Measurements from ENCODE around the gene HDAC4. TPM values are rescaled to one million over a fixed set of nuclear protein-coding genes. Genes with fewer than 3 reads are reported as not detected.

Gene HDAC4
- total and polyA plus RNA-seq, 2 of the 8 experiments (the other 6 are each of a cell fraction or from before 2014, with no cell fraction given) = 15.4 to 31.5 TPM

DNA sequence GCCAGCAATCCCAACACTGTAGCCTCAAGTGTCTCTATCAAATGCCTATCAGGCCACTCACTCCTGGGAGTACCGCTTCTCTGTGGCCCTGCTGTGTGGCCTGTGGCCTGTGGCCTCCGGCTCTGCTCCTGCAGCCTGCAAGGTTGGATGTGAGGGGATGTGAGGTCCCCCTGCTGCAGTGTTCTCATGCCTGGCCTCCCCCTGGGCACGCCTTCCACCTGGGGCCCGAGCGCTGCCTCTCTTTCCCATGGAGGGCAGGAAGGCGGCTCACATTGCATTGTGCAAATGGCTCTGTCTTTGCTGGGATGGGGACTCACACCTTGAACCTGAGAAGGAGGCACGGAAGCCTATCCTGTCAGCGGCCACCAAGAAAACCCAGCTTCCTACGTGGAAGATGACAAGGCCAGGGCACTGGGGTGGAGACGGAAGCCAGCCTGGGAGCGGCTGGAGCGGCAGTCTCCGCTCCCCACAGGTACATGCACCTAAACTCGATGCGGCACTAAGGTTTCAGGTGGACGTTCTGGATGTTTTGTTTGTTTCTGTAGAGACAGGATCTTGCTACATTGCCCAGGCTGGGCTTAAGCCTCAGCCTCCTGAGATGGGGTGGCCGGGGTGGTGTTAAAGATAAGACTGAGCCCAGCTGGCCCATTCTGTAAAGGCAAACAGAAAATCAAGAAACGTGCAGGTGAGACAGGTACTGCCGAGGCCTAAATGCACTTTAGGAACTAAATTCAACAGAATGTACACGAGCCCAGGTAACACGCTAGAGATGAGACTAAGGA lies 140.1 kb downstream of the HDAC4 start:
- no peak overlapping the region; the same call in 1 of the 2 replicates for H3K18ac ChIP-seq (ENCODE audit: extremely low read depth, low read length)
- CTCF ChIA-PET (ENCODE audit: partially characterized antibody) = interaction anchor here (1.4 kb wide), 1 partner anchor 11 kb away, joined by 3 read pairs; no protein-coding TSS in a partner anchor
- TF ChIP-seq JUND (IDR thresholded peaks at IDR 0.05; ENCODE audit: low read length) (no peak), RBBP5 (IDR thresholded peaks at IDR 0.05; ENCODE audit: borderline replicate concordance, low read depth, low read length) (no peak), GABPA (IDR thresholded peaks at IDR 0.05; ENCODE audit: borderline replicate concordance, insufficient read depth, low read length) (no peak), YY1 (IDR thresholded peaks at IDR 0.05; ENCODE audit: low read depth, low read length) (no peak), POLR2A (IDR thresholded peaks at IDR 0.05; ENCODE audit: control extremely low read depth in 1 of 2, low read depth in 2 of 2, low read length in 2 of 2) (no peak), RFX5 (IDR thresholded peaks at IDR 0.05; ENCODE audit: borderline replicate concordance, low read depth, low read length) (no peak), CREB1 (IDR thresholded peaks at IDR 0.05) (no peak), TAF1 (IDR thresholded peaks at IDR 0.05; ENCODE audit: low read depth, low read length) (no peak)
- TF ChIP-seq, protein P1, sequence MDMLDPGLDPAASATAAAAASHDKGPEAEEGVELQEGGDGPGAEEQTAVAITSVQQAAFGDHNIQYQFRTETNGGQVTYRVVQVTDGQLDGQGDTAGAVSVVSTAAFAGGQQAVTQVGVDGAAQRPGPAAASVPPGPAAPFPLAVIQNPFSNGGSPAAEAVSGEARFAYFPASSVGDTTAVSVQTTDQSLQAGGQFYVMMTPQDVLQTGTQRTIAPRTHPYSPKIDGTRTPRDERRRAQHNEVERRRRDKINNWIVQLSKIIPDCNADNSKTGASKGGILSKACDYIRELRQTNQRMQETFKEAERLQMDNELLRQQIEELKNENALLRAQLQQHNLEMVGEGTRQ (IDR thresholded peaks at IDR 0.05; ENCODE audit: low read length) = no peak
- TF ChIP-seq, protein P2, sequence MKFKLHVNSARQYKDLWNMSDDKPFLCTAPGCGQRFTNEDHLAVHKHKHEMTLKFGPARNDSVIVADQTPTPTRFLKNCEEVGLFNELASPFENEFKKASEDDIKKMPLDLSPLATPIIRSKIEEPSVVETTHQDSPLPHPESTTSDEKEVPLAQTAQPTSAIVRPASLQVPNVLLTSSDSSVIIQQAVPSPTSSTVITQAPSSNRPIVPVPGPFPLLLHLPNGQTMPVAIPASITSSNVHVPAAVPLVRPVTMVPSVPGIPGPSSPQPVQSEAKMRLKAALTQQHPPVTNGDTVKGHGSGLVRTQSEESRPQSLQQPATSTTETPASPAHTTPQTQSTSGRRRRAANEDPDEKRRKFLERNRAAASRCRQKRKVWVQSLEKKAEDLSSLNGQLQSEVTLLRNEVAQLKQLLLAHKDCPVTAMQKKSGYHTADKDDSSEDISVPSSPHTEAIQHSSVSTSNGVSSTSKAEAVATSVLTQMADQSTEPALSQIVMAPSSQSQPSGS (IDR thresholded peaks at IDR 0.05; ENCODE audit: low read length) = no peak

More for the DNA sequence above, 140.1 kb downstream of the HDAC4 start:
- H2BK20ac ChIP-seq (ENCODE audit: low read length) = no peak overlapping the region
- H3K27ac ChIP-seq (ENCODE audit: low read depth, low read length) = no peak overlapping the region
- no peak overlapping the region for H3K14ac ChIP-seq (ENCODE audit: insufficient read length)
- no peak for DNase-seq (ENCODE audit: low read depth in 1 of 2, low spot score in 2 of 2)
- no peaks in the 10 kb centered on the region for H3K23me2 ChIP-seq (ENCODE audit: low read depth, low read length)
- H4K91ac ChIP-seq (replicated peaks; ENCODE audit: insufficient read length, low read length) = no peak overlapping the region
- H3K23ac ChIP-seq (ENCODE audit: insufficient read length) = no peak overlapping the region
- H2BK5ac ChIP-seq (ENCODE audit: low read depth, low read length) = no peak overlapping the region
- no peaks in the 10 kb centered on the region for H3K36me3 ChIP-seq (ENCODE audit: control insufficient read depth in 2 of 4, insufficient read depth in 4 of 4, low read length in 3 of 4)
- H3K9me3 ChIP-seq (ENCODE audit: insufficient read depth in 2 of 2, low read depth in 1 of 2, low read length in 1 of 2) = 0 out of 4 replicates have a peak, but pooled peaks cover 0 to 7% of the 10 kb centered on the region in 2 experiments
- no peak overlapping the region for H3K56ac ChIP-seq (replicated peaks; ENCODE audit: insufficient read length, low read depth, low read length)
- H3K4me1 ChIP-seq (replicated peaks in 1 of 4; ENCODE audit: control insufficient read depth in 3 of 4, insufficient read depth in 4 of 4, low read length in 3 of 4) = peaks cover 0 to 19% (median 12%) of the 10 kb centered on the region in 4 experiments; a peak in 5 of 7 replicates
- H3K79me2 ChIP-seq (ENCODE audit: control insufficient read depth in 1 of 2, insufficient read depth in 2 of 2, low read length in 2 of 2) = peaks cover 0 to 91% of the 10 kb centered on the region in 2 experiments; a peak in 2 of 4 replicates
- WGBS, 2 experiments (ENCODE audit: extremely low coverage in 1 of 2, insufficient coverage in 1 of 2, insufficient read length in 1 of 2, insufficient replicate concordance in 2 of 2, low coverage in 1 of 2, low lambda C conversion rate in 2 of 2, missing lambda C conversion rate in 1 of 2) = 89% methylated on average over 21 of the region's 21 CpGs; no CpG with 5 or more reads in 1 of the 2 experiments
- no peak overlapping the region for H2BK12ac ChIP-seq (ENCODE audit: low read depth, low read length)
- no peak for FAIRE-seq
- peaks cover 18% of the 10 kb centered on the region for H3K79me1 ChIP-seq (ENCODE audit: low read depth, low read length)
- POLR2A ChIA-PET (ENCODE audit: partially characterized antibody) = no interaction called here
- peaks cover 4 to 15% of the 10 kb centered on the region in 2 experiments for H4K20me1 ChIP-seq (replicated peaks in 1 of 2; ENCODE audit: control insufficient read depth in 1 of 2, insufficient read depth in 2 of 2, low read length in 2 of 2)
- H3K4me2 ChIP-seq (ENCODE audit: insufficient read depth in 1 of 2, low read depth in 2 of 2, low read length in 2 of 2) = no peak overlapping the region
- H2BK15ac ChIP-seq (ENCODE audit: low read length) = no peak overlapping the region
- peak overlapping the region; percentile 15; the same call in 1 of the 2 replicates for H4K8ac ChIP-seq (ENCODE audit: extremely low read depth, insufficient read depth, low read length)
- no peak overlapping the region for H3K4ac ChIP-seq (replicated peaks; ENCODE audit: insufficient read length, low read depth, low read length)
- no peak overlapping the region for H3K9ac ChIP-seq (replicated peaks in 1 of 4; ENCODE audit: extremely low read depth in 1 of 4, low read depth in 3 of 4, low read length in 3 of 4)
- no peaks in the 10 kb centered on the region for H3K27me3 ChIP-seq (replicated peaks in 1 of 4; ENCODE audit: control insufficient read depth in 3 of 4, extremely low read depth in 1 of 4, insufficient read depth in 3 of 4, low read length in 3 of 4)
- no peak overlapping the region for H2BK120ac ChIP-seq (replicated peaks; ENCODE audit: low read depth, low read length)
- no peak overlapping the region for H4K5ac ChIP-seq (ENCODE audit: insufficient read length, low read depth, low read length)
- H2AFZ ChIP-seq (ENCODE audit: low read length) = no peak overlapping the region
- no peak overlapping the region for H2AK5ac ChIP-seq (ENCODE audit: low read depth, low read length)
- H3K4me3 ChIP-seq (ENCODE audit: extremely low read depth in 1 of 4, insufficient read depth in 2 of 4, low read depth in 3 of 4, low read length in 4 of 4) = no peak overlapping the region

All from H1 (cell line).